Stimulated activated CD8-positive, alpha-beta memory T cell treated with anti-CD3 and anti-CD28 coated beads, Interleukin-7, amount 100 ng/mL, for 48 hours (primary cell): ENCODE data around the gene EIPR1.

ENCODE experiments used
- DNase-seq, 2 donors: peaks; one replicate each; pipeline ENCODE4 v3.0.0-alpha.2; 2020; ENCODE audit warnings: low read depth in 1 of 2; ENCODE audit errors: extremely low read depth in 1 of 2

The EIPR1 gene

DNA sequence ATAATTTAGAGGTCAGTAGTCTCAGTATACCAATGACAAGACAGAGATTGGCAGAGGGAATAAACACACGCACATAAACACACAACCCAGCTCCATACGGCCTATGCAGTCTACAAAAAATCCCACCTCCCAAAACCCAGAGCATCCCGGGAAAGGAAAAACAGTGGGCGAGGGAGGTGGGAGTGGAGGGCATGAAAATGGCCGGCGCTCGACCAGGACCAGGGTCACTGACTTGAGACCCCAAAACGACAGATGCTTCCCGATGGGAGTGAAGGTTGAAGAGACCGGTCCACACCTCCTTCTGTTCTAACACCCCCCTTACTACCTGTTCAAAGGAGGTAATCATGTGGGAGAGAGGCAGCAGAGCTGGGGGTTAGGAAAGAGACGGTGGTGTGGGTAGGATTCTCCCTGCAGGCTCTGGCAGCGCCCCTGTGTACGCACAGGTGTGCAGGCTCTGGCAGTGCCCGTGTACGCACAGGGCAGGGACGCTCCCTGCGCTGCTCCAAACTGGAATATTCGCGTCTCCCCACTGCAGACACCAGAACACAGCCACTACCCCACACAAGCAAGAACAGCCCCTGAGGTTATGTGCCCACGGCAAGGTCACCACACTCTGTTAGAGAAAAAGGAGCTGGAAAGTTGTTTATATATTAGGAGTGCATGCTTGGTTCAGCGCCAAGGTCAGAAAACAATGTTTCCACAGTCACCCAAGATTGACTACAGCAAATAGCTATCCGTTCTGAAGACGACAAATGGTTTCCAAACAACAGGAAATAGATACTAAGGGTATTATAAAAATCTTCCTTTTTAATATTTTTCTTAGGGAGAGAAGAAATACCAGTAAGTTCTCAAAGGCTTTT lies 67.9 kb downstream of the EIPR1 start:
- DNase-seq = no peak

DNA sequence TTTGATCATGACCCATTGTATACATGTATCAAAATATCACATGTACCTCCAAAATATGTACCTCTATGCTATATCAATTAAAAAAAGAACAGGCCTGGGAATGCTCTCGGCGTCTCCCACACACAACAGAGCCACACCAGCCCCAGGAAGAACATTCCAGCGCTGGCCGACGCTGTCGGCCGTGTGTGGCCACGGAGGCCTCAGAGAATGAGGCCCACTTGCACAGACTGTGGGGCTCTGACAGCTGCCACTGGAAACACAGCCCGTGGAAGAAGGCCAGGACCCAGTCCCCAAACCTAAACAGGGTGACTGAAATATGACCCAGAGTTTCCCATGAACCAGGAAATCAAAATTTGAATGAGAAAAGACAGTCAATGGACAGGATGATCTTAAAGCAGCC lies 69.7 kb downstream of the EIPR1 start:
- DNase-seq = no peak

DNA sequence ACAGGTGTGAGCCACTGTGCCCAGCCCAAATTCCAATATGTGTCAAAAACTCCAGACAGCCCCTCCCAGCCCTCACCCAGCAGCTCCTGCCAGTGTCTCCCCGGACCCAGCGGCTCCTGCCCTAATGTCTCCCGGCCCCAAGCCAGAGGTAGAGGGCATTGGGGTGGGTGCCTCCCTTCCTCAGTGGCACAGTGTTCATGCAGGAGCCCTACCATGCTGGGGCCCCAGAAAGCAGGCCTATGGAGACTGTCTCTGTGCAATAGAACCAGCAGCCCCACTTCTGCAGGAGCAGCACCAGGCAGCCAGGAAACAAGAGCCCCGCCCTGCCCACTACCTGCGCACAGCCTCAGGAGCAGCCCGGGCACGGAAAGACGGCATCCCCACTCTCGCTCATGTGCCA lies 70.4 kb downstream of the EIPR1 start:
- no peak for DNase-seq

DNA sequence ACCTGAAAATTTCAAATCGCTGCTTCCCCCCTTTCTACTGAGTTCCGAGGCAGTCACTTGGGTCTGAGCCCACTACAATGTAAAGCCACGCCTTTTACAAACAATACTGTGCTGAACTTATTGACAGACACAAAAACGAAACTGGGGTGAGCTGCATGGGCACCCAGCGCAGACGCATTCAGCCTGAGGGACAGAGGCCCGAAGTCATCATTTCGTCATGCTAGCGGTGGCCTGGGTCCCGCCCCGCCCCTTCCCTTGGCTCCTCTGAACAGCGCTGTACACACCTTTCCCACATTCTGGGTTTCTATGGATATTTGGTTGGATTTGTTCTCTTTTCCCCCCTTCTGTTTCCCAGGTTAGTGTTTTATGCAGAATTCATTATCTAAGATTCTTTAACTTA lies 71.7 kb downstream of the EIPR1 start:
- DNase-seq = no peak

DNA sequence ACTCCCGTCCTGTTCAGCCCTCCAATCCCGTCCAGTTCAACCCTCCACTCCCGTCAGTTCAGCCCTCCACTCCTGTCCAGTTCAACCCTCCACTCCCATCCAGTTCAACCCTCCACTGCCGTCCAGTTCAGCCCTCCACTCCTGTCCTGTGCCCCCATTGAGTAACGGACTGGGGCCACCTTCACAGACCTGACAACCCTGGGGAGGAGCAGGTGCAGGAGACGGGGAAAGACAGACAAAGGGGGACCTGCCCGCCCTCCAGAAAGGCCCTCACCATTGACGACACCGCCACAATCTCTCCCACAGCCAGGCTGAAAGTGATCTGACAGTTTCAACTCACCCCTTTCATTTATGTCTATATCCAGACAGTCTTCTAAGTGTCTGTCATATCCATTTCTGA lies 72.2 kb downstream of the EIPR1 start:
- DNase-seq = no peak

DNA sequence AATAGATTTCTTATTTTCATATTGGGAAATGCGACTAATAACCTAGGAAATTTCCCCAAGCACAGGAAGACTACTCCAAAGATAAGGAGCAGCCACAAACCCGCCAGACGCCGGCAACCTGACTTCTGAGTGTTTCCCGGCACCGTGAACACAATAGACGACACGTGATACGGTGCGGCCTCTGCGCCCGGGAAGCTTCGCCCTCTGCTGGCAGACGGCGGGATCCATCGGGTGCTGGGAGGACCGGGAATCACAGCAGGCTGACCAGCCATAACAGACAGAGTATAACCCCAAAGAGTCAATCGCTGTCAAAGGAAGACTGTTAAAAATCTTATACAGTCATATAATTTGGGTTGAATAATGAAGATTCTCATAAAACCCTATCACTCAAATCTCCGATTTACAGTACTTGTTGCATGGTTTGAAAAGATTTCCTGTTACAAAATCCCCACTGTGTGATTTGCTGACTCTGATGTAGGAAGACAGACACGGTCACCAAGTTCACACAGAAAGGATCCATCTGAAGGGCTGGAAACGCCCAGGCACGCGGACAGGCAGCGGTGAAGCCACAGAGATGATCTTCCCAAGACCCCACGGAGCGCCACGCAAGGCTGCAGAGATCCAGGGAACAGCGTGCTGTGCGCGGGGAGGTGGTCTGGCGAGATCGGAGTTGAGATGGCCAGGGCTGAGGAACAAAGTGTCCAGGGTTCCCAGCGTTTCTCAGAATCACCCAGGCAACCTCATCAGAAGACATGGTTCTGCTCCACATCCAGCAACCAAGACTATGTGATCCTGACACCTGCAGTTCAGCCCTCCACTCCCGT lies 73.8 kb downstream of the EIPR1 start:
- DNase-seq = peak; percentile 53 to 58

DNA sequence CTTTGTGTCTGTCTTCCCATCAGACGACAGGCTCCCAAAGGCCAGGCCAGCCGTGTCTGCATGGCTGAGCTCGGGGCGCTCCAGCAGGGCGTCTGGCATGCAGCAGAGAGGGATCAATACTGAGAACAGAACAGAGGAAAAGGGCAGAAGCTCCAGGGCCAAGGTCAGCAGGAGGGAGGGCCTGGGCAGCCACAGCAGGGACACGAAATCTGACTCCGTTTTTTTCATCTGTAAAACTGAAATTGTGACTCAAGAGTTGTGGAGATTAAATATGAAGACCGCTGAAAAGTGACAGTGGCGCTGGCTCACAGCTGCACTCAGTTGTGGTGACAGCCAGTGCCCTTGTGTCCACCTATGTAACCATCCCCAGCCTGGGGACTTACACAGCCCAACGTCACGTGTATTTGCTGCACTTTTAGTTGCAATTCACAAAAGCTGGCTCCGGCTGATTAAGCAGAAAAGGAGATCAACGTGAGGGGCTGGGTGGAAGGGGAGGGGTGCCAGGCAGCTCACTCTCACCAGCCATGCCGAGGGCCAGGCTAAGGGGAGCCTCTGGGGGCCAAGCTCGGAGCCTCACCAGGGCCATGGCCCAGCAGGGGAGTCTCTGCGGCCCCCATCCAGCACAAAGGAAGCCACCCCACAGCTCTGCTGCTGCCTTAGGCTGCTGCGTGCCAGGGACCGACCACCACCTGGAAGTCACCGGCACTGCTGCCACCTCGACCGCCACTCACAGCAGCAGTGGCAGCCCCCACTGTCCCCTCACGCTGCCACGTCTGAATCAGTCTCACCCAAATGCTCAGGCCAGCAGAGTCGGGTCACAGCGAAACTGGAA lies 74.7 kb downstream of the EIPR1 start:
- no peak for DNase-seq

DNA sequence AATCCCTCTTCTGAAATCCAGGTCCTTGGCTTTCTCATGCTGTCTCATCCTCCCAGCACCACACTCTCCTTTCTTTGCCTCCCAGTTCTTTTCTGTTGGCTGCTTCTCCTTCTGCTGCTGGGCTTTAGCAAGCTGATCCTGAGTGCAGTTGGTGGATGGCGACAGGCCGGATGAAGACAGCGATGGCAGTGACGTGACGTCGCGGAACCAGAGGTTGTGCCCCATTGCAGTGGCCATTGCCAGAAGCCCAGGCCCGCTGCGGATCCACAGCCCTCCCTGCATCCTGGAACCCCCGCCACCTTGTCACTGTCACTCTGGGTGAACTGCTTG lies 75.2 kb downstream of the EIPR1 start:
- DNase-seq = no peak

DNA sequence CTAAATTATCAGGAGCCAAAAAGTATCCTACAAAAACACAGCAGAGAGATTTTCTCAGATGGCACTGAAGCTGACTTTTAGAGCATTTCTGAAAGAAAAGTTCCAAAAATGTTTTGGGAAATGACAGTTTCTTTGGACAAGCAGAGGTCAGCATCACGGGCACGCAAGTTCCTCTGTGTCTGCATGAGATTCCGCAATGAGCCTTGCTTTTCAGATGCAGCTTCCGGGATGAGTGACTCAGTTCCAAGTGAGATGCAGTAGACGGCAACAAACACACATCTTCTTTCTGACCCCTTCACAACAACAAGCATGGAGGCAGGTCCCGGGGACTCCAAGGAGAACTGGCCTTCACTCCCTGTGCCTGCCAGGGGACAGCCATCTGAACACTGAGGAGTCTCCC lies 76.6 kb downstream of the EIPR1 start:
- DNase-seq = no peak

DNA sequence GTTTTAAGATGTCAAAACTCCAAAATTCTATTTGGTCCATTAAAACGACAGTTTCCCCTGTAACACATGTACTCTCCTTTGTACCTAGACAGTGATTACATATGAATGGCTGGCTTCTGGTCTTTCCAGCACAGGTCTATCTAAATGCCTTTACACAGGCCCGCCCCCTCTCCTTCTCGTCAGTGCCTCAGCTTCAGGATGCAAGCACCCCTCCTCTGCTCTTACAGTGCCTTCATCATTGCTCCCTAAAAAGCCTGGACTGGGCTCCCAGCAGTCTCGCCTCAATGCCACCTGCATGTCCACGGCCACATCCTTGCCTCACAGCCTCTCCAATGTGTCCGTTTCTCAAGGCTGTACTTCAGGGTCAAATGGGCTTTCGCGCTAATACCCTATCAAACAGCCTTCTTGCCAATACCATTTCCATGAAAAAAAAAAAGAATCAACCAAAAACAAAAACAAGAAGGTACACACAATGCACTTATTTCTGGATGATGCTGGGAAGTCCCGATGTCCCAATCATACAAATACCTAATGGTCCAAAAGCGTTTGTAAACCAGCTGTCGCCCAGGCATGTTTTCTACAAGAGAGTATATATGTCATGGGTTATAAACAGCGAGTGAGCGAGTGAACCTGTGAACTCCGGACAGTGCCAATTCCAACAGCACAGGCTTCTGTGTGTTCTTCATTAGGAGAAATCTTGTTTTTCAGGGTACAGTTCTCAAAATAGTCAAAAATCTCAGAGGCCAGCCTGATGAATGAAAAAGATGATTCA lies 77.2 kb downstream of the EIPR1 start:
- DNase-seq = no peak

DNA sequence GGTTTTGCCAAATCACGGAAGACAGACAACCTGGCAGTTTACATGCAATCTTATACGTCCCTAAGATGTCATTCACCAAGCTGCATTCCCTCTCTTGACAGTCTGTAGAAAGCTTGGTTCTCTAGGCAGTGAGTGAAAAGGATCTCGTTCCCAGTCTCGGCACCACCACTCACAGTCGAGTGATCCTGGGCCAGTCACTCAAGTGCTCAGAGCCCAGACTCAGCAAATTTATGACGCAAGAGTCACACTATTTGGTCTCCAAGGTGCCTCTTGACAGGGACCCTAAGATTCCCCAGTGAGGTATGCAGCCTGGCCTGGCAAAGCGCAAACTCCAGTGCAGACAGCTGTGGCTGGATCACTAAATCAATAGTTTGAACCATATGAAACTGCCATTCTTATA lies 77.9 kb downstream of the EIPR1 start:
- DNase-seq = no peak

DNA sequence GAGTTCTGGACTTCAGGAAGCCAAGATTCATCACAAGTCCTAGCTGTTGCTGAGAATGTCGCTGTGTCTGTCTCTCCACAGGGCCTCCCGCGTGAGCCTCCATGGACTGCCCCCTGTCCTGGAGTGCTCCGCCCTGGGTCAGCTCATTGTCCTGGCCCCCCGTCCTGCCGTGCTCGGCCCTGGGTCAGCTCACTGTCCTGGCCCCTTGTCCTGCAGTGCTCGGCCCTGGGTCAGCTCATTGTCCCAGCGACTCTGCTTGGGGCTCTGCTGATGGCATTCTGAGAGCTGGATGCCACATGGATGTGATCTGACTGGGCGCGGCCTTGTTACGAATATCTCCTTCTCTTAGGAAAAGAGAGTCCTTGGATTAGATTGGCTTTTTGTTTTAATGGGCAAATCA lies 78.5 kb downstream of the EIPR1 start:
- DNase-seq = no peak

DNA sequence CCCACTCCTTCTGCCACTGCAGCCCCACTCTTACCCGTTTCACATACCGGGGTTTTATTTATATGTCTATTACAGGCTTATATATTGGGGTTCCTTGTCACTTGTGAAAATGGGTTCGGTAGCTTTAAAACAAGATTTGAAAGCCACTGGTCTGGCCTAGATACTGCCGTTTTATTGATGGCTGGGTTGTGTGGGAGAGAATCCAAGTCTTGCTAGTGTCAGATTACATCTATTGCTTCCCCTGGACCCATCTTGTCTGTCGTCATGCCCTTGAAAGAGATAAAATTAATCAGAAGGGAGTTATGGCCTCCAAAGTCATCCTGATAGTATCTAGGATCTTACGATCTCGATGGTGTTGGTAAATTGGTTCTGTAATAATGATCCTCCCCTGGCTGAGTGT lies 79.4 kb downstream of the EIPR1 start:
- no peak for DNase-seq

DNA sequence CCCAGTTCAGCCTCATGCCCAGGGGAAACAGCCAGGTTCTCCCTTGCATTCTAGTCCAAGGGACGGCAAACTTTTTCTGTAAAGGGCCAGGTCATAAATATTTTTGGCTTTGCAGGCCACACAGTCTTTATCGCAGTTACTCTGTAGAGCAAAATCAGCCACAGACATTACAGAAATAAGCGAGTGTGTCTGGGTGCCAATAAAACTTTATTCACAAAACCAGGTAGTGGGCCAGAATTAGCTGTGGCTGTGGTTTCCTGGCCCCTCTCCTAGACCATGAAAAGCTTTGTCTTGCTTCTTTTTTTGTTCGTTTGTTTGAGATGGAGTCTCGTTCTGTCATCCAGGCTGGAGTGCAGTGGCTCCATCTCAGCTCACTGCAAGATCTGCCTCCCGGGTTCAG lies 80.1 kb downstream of the EIPR1 start:
- DNase-seq = no peak

DNA sequence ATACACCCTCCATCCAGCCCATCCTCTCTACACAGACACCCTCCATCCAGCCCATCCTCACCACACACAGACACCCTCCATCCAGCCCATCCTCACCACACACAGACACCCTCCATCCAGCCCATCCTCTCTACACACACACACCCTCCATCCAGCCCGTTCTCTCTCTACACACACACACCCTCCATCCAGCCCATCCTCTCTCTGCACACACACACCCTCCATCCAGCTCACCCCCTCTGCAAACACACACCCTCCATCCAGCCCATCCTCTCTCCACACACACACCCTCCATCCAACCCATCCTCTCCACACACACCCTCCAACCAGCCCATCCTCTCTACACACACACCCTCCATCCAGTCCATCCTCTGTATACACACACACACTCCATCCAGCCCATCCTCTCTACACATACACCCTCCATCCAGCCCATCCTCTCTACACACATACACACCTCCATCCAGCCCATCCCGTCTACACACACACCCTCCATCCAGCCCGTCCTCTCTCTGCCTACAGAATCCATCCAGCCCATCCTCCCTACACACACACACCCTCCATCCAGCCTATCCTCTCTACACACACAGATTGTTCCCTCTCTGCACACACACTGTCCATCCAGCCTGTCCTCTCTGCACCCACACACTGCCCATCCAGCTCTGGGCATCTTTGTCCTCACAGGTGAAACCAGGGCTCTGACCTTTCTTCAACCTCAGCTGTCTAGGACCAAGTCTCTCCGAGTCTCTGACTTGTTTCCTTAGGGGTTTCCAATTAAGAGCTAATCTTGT lies 81.2 kb downstream of the EIPR1 start:
- DNase-seq = no peak

DNA sequence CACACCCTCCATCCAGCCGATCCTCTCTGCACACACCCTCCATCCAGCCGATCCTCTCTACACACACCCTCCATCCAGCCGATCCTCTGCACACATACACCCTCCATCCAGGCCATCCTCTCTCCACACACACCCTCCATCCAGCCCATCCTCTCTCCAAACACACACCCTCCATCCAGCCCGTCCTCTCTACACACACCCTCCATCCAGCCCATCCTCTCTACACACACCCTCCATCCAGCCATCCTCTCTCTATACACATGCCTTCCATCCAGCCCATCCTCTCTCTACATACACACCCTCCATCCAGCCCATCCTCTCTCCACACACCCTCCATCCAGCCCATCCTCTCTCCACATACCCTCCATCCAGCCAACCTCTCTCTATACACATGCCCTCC lies 83.1 kb downstream of the EIPR1 start:
- no peak for DNase-seq

DNA sequence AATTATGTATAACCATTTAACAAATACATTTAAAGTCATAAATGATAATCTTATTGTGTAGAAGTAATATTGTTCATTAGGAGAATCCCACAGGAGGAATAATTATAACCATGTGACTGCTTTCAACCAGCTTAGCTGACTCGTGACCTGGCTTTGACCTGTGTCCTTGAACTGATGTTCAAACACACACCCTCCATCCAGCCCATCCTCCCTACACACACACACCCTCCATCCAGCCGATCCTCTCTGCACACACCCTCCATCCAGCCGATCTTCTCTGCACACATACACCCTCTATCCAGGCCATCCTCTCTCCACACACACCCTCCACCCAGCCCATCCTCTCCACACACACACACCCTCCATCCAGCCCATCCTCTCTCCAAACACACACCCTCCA lies 83.5 kb downstream of the EIPR1 start:
- DNase-seq = no peak

DNA sequence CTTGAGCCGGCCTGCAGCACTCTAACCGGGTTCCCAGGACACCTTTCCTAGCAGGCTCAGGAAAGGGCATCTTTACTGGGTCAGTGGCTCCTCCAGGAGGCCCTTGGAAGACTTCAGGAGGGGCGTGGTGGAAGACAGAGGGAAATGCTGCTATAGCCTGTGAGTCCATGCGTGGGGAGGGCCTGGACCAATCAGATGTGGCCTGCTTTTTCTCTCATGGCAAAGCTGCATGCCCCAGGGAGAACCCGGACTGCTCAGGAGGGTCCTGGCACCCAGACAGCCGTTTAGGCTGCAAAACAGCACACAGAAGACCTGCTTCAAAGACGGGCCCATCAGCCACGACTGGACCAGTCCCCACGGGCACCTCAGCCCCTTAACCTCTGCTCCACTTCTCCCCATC lies 84.4 kb downstream of the EIPR1 start:
- no peak for DNase-seq

DNA sequence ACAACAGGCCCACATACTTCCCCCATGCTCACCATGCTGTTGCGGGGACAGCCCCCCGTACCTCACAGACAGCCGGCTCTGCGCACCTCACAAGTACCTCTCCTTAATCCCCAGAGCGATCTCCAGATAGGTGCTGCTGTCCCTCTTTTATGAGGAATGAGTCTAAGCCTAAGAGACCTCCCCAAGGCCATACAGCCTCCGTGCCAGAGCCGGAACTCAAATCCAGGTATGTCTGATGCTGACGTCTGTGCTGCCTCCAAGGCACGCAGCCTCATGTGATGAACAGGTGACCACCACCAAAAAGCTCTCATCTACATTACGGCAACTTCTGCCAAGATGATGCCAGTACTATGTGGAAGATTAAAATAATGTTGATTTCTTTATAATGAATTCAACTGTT lies 85.2 kb downstream of the EIPR1 start:
- DNase-seq = no peak

DNA sequence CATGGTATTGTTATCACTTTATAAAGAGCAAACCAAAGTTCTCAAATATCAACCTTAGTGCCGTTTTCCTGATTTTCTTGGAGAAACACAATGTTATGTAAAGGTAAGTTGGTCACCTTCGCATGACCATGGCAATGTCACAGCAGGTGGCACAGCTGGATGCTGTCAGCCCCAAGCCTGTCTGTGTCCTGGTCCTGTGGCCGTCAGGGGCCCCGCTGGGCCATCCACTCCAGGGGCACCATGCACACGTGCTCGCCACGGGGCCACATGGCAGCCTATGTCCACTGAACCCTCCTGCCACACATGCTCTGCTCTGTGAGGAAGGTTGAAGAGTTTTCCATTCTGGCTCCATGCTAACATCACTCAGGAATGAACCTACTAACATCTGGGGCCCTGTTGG lies 85.9 kb downstream of the EIPR1 start:
- no peak for DNase-seq
